A549 (cell line): ENCODE data around the gene ZNF212. TPM values are rescaled to one million over a fixed set of nuclear protein-coding genes. Genes with fewer than 3 reads are reported as not detected.

ENCODE experiments used
- ATAC-seq, 2 experiments: fragments of 200-7000 bp in 1 of 2; fragments of >200 bp in 1 of 2; cut with Nextera tagmentation in 1 of 2; cut with Tn5 transposase in 1 of 2; 3 replicates each; pipeline versions ENCODE4 v1.8.0 to v1.9.1; 2018 to 2020; ENCODE audit warnings: mild to moderate bottlenecking in 1 of 2, moderate library complexity in 1 of 2
- CTCF ChIA-PET: fragments of 300-600 bp; sonication (Branson Sonifier 250); formaldehyde crosslinking; extraction: SDS; loops from one replicate; lab custom pipeline; 2021; ENCODE audit warnings: antibody characterized with exemption, inconsistent platforms; lab: Yijun Ruan, JAX
- POLR2A ChIA-PET: fragments of 350-600 bp; formaldehyde crosslinking; extraction: SDS; loops from one replicate; lab custom pipeline; 2021; ENCODE audit warnings: antibody characterized with exemption, inconsistent platforms; lab: Yijun Ruan, JAX
- DNase-seq, 2 experiments: peaks; one replicate each; pipeline versions ENCODE4 v3.0.0 to v3.0.0-alpha.2; 2011 to 2016; ENCODE audit warnings: low read depth in 1 of 2, low spot score in 1 of 2
- FAIRE-seq: peaks from 2 replicates; lab custom pipeline; 2011; peaks lifted over from hg19 to GRCh38; lab: Jason Lieb, UNC
- H3K27ac ChIP-seq, 2 experiments: fragments of >200 bp; sonication (Bioruptor Twin); formaldehyde crosslinking; 3 replicates each; pipeline ENCODE4 v1.5.1; 2016 to 2017
- H3K4me1 ChIP-seq: fragments of >200 bp; sonication (Bioruptor Twin); formaldehyde crosslinking; 3 replicates; pipeline ENCODE4 v1.6.1; 2016
- H3K4me2 ChIP-seq: fragments of >200 bp; sonication (Bioruptor Twin); formaldehyde crosslinking; 3 replicates; pipeline ENCODE4 v1.6.1; 2016
- H3K4me3 ChIP-seq: fragments of >200 bp; sonication (Bioruptor Twin); formaldehyde crosslinking; 3 replicates; pipeline ENCODE4 v1.5.1; 2016
- H3K9me3 ChIP-seq: fragments of >200 bp; sonication (Bioruptor Twin); formaldehyde crosslinking; 3 replicates; pipeline ENCODE4 v1.6.1; 2016
- EP300 ChIP-seq, 2 experiments: fragments of >200 bp; sonication (Bioruptor Twin); formaldehyde crosslinking; IDR thresholded peaks; 2 replicates in 1 of 2; 3 replicates in 1 of 2; pipeline ENCODE4 v1.6.1; 2016 to 2017
- FOSB ChIP-seq: fragments of 250-450 bp; sonication (Bioruptor Pico); IDR thresholded peaks from 2 replicates; pipeline ENCODE4 v1.5.0; 2020; ENCODE audit warnings: mild to moderate bottlenecking, moderate library complexity
- HDAC2 ChIP-seq: fragments of 200-600 bp; sonication (generic); IDR thresholded peaks from 2 replicates; pipeline ENCODE4 v1.6.1; 2016
- HMGXB4 ChIP-seq: fragments of 250-450 bp; sonication (Bioruptor Pico); IDR thresholded peaks from 2 replicates; pipeline ENCODE4 v1.5.0; 2021; ENCODE audit warnings: mild to moderate bottlenecking, moderate library complexity, borderline replicate concordance
- HOXB5 ChIP-seq: fragments of 250-450 bp; sonication (Bioruptor Pico); IDR thresholded peaks from 2 replicates; pipeline ENCODE4 v1.5.0; 2020; ENCODE audit warnings: mild to moderate bottlenecking, moderate library complexity
- JUNB ChIP-seq: fragments of >200 bp; sonication (Bioruptor Twin); formaldehyde crosslinking; IDR thresholded peaks from 2 replicates; pipeline ENCODE4 v1.6.1; 2016
- KDM5A ChIP-seq: fragments of 200-600 bp; sonication (generic); IDR thresholded peaks from 2 replicates; pipeline ENCODE4 v1.6.1; 2016; ENCODE audit warnings: antibody characterized with exemption, mild to moderate bottlenecking
- MAZ ChIP-seq: fragments of 150-350 bp; IDR thresholded peaks from 2 replicates; pipeline ENCODE4 v1.6.1; 2014; ENCODE audit warnings: antibody characterized with exemption, low read depth, low read length, borderline replicate concordance
- MYC ChIP-seq: IDR thresholded peaks from 2 replicates; pipeline ENCODE4 v1.6.1; 2012; ENCODE audit warnings: mild to moderate bottlenecking, inconsistent platforms, low read length, improper control_type of control experiment, borderline replicate concordance
- NR3C1 ChIP-seq: fragments of >200 bp; sonication (Bioruptor Twin); formaldehyde crosslinking; IDR thresholded peaks from 3 replicates; pipeline ENCODE4 v1.6.1; 2017
- POLR2A ChIP-seq: IDR thresholded peaks from 2 replicates; pipeline ENCODE4 v1.6.1; 2012; ENCODE audit warnings: mild to moderate bottlenecking, low read length
- RARB ChIP-seq: fragments of 250-450 bp; sonication (Bioruptor Pico); IDR thresholded peaks from 2 replicates; pipeline ENCODE4 v1.8.0; 2021; ENCODE audit warnings: mild to moderate bottlenecking, moderate library complexity
- RCOR1 ChIP-seq: fragments of 150-350 bp; IDR thresholded peaks from 2 replicates; pipeline ENCODE4 v1.6.1; 2014; ENCODE audit warnings: antibody characterized with exemption, low read length, low read depth
- TP53 ChIP-seq: fragments of 250-450 bp; sonication (Bioruptor Pico); IDR thresholded peaks from 2 replicates; pipeline ENCODE4 v1.5.0; 2021; ENCODE audit warnings: mild to moderate bottlenecking, moderate library complexity
- WGBS: methylation state at CpG from one replicate; pipeline ENCODE4 v1.1.6; 2017; ENCODE audit errors: missing lambda C conversion rate; 5-methylcytosine and 5-hydroxymethylcytosine counted together
- polyA plus RNA-seq, 4 experiments: library from polyadenylated mRNA; depleted of rRNA in 3 of 4; stranded (reverse); fragments of >200 nt; fragmentation: RNase III in 1 of 4; extraction: RNeasy Plus Mini Kit Qiagen cat#74134 plus additional on column Dnase treatment in 1 of 4; gene quantifications; 2 replicates in 3 of 4; 3 replicates in 1 of 4; pipeline ENCODE4 v1.2.3, GENCODE V29; 2011 to 2017
- TF ChIP-seq, protein P1 (sequence below): fragments of >200 bp; sonication (Bioruptor Twin); formaldehyde crosslinking; IDR thresholded peaks from 3 replicates; pipeline ENCODE4 v1.6.1; 2016
- TF ChIP-seq, protein P2 (sequence below): fragments of 450-650 bp; IDR thresholded peaks from 2 replicates; pipeline ENCODE4 v1.6.1; 2014; ENCODE audit warnings: antibody characterized with exemption
- TF ChIP-seq, protein P3 (sequence below): fragments of >200 bp; sonication (Bioruptor Twin); formaldehyde crosslinking; IDR thresholded peaks from 3 replicates; pipeline ENCODE4 v1.5.1; 2016
- TF ChIP-seq, protein P4 (sequence below): fragments of 200-600 bp; sonication (generic); IDR thresholded peaks from 2 replicates; pipeline ENCODE4 v1.6.1; 2016; ENCODE audit warnings: antibody characterized with exemption, mild to moderate bottlenecking, moderate library complexity

ZNF212 gene
- polyA plus RNA-seq, 2 of the 4 experiments (the other 2 are of a cell fraction), result 5.5 to 7.9 TPM

- TF ChIP-seq HMGXB4 (CRISPR knock-in tag) (no peak), MAZ (no peak)
Observed at GRCh38 chr7:149214020-149214720, 25.3 kb upstream of the ZNF212 start (continued).

DNA sequence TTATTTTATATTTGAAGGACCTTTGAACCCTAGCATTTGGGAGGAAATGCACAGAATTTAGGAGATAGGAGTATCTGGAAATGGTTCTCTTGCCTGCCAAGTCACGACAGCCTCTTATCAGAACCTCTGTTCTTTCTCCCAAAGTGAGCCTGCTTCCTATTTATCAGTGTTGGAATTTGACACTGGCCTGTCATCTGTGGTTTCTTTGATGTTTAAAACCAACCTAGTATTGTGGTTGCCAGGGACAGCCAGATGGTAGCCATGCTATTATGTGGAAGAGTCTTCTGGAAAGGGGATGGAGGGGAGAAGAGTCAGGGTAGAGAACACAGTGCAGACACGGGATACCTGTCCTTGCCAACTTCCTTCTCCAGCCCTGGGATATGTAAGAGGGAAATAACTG is 23.0 kb upstream of the ZNF212 start:
- no peak for DNase-seq
- WGBS, result 87% methylated on average over 2 of the region's 2 CpGs
- H3K27ac ChIP-seq, result no peak overlapping the region
- TF ChIP-seq HOXB5 (CRISPR knock-in tag), result no peak
- no peak for TF ChIP-seq RCOR1
- TF ChIP-seq POLR2A, result no peak
- no peak for TF ChIP-seq TP53 (CRISPR knock-in tag)
- TF ChIP-seq, protein P1, sequence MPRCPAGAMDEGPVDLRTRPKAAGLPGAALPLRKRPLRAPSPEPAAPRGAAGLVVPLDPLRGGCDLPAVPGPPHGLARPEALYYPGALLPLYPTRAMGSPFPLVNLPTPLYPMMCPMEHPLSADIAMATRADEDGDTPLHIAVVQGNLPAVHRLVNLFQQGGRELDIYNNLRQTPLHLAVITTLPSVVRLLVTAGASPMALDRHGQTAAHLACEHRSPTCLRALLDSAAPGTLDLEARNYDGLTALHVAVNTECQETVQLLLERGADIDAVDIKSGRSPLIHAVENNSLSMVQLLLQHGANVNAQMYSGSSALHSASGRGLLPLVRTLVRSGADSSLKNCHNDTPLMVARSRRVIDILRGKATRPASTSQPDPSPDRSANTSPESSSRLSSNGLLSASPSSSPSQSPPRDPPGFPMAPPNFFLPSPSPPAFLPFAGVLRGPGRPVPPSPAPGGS, result no peak
- no peak for TF ChIP-seq EP300 (IDR thresholded peaks at IDR 0.05)
- TF ChIP-seq, protein P2, sequence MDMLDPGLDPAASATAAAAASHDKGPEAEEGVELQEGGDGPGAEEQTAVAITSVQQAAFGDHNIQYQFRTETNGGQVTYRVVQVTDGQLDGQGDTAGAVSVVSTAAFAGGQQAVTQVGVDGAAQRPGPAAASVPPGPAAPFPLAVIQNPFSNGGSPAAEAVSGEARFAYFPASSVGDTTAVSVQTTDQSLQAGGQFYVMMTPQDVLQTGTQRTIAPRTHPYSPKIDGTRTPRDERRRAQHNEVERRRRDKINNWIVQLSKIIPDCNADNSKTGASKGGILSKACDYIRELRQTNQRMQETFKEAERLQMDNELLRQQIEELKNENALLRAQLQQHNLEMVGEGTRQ, result no peak
- TF ChIP-seq HDAC2, result no peak
- TF ChIP-seq, protein P3, sequence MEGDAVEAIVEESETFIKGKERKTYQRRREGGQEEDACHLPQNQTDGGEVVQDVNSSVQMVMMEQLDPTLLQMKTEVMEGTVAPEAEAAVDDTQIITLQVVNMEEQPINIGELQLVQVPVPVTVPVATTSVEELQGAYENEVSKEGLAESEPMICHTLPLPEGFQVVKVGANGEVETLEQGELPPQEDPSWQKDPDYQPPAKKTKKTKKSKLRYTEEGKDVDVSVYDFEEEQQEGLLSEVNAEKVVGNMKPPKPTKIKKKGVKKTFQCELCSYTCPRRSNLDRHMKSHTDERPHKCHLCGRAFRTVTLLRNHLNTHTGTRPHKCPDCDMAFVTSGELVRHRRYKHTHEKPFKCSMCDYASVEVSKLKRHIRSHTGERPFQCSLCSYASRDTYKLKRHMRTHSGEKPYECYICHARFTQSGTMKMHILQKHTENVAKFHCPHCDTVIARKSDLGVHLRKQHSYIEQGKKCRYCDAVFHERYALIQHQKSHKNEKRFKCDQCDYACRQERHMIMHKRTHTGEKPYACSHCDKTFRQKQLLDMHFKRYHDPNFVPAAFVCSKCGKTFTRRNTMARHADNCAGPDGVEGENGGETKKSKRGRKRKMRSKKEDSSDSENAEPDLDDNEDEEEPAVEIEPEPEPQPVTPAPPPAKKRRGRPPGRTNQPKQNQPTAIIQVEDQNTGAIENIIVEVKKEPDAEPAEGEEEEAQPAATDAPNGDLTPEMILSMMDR, result no peak
- no peak for TF ChIP-seq FOSB (CRISPR knock-in tag)
- no peak for TF ChIP-seq NR3C1
- TF ChIP-seq MYC, result no peak
- TF ChIP-seq KDM5A, result no peak
- TF ChIP-seq JUNB, result no peak
- no peak for TF ChIP-seq RARB (CRISPR knock-in tag)
- TF ChIP-seq, protein P4, sequence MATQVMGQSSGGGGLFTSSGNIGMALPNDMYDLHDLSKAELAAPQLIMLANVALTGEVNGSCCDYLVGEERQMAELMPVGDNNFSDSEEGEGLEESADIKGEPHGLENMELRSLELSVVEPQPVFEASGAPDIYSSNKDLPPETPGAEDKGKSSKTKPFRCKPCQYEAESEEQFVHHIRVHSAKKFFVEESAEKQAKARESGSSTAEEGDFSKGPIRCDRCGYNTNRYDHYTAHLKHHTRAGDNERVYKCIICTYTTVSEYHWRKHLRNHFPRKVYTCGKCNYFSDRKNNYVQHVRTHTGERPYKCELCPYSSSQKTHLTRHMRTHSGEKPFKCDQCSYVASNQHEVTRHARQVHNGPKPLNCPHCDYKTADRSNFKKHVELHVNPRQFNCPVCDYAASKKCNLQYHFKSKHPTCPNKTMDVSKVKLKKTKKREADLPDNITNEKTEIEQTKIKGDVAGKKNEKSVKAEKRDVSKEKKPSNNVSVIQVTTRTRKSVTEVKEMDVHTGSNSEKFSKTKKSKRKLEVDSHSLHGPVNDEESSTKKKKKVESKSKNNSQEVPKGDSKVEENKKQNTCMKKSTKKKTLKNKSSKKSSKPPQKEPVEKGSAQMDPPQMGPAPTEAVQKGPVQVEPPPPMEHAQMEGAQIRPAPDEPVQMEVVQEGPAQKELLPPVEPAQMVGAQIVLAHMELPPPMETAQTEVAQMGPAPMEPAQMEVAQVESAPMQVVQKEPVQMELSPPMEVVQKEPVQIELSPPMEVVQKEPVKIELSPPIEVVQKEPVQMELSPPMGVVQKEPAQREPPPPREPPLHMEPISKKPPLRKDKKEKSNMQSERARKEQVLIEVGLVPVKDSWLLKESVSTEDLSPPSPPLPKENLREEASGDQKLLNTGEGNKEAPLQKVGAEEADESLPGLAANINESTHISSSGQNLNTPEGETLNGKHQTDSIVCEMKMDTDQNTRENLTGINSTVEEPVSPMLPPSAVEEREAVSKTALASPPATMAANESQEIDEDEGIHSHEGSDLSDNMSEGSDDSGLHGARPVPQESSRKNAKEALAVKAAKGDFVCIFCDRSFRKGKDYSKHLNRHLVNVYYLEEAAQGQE, result no peak
- peaks cover 5% of the 10 kb centered on the region; the same call in 1 of the 3 replicates for H3K4me1 ChIP-seq
- no peaks in the 10 kb centered on the region for H3K9me3 ChIP-seq
- H3K4me2 ChIP-seq, result no peak overlapping the region
- ChIA-PET POLR2A (no interaction called here), CTCF (no interaction called here)
- H3K4me3 ChIP-seq, result no peak overlapping the region
- no peak for ATAC-seq
- no peak for FAIRE-seq
